H1 (cell line): ENCODE results near the gene ADCY3. TPM values are rescaled to one million over a fixed set of nuclear protein-coding genes. Genes with fewer than 3 reads are reported as not detected.

ENCODE experiments used
- CTCF ChIA-PET: fragments of 300-600 bp; sonication (Branson Sonifier 250); formaldehyde crosslinking; loops from one replicate; lab custom pipeline; 2021; ENCODE audit not compliant: partially characterized antibody; lab: Charles Lee
- POLR2A ChIA-PET: fragments of 300-600 bp; sonication (Branson Sonifier 250); formaldehyde crosslinking; loops from one replicate; lab custom pipeline; 2021; ENCODE audit warnings: inconsistent platforms; ENCODE audit not compliant: partially characterized antibody; lab: Charles Lee
- DNase-seq, 2 experiments: peaks; one replicate each; pipeline versions ENCODE4 v3.0.0 to v3.0.0-alpha.2; 2010 to 2022; ENCODE audit warnings: low spot score in 2 of 2, low read depth in 1 of 2, mixed read lengths in 1 of 2
- FAIRE-seq: peaks from 2 replicates; lab custom pipeline; 2011; peaks lifted over from hg19 to GRCh38; lab: Jason Lieb, UNC
- H2AFZ ChIP-seq: 2 replicates; pipeline ENCODE4 v1.8.1; 2012; ENCODE audit warnings: low read length, inconsistent platforms
- H2AK5ac ChIP-seq: 2 replicates; pipeline ENCODE4 v1.6.1; 2013; ENCODE audit warnings: low read depth, low read length
- H2BK120ac ChIP-seq: replicated peaks from 2 replicates; pipeline ENCODE3; 2013; ENCODE audit warnings: low read depth, low read length, inconsistent platforms
- H2BK12ac ChIP-seq: 2 replicates; pipeline ENCODE4 v1.6.1; 2013; ENCODE audit warnings: low read depth, low read length
- H2BK15ac ChIP-seq: 2 replicates; pipeline ENCODE4 v1.6.1; 2013; ENCODE audit warnings: low read length
- H2BK20ac ChIP-seq: 2 replicates; pipeline ENCODE4 v1.6.1; 2013; ENCODE audit warnings: low read length
- H2BK5ac ChIP-seq: 2 replicates; pipeline ENCODE4 v1.6.1; 2013; ENCODE audit warnings: low read depth, low read length
- H3K14ac ChIP-seq: 2 replicates; pipeline ENCODE4 v1.6.1; 2013; ENCODE audit warnings: inconsistent platforms; ENCODE audit not compliant: insufficient read length
- H3K18ac ChIP-seq: 2 replicates; pipeline ENCODE4 v1.6.1; 2013; ENCODE audit warnings: low read length; ENCODE audit errors: extremely low read depth
- H3K23ac ChIP-seq: 2 replicates; pipeline ENCODE4 v1.6.1; 2013; ENCODE audit warnings: inconsistent platforms; ENCODE audit not compliant: insufficient read length
- H3K23me2 ChIP-seq: 2 replicates; pipeline ENCODE4 v1.6.1; 2013; ENCODE audit warnings: low read depth, low read length
- H3K27ac ChIP-seq: 2 replicates; pipeline ENCODE4 v1.6.1; 2011; ENCODE audit warnings: low read depth, low read length, inconsistent platforms
- H3K27me3 ChIP-seq, 4 experiments: replicated peaks in 1 of 4; 1 replicate in 1 of 4; 2 replicates in 3 of 4; pipeline versions ENCODE4 v1.6.1 to v1.8.1; 2011 to 2013; ENCODE audit warnings: low read length in 3 of 4, mild to moderate bottlenecking in 3 of 4, inconsistent platforms in 2 of 4, mixed read lengths in 2 of 4, moderate library complexity in 1 of 4; ENCODE audit not compliant: control insufficient read depth in 3 of 4, insufficient read depth in 3 of 4; ENCODE audit errors: extremely low read depth in 1 of 4
- H3K36me3 ChIP-seq, 4 experiments: 2 replicates each; pipeline versions ENCODE4 v1.6.1 to v1.8.1; 2011 to 2013; ENCODE audit warnings: mild to moderate bottlenecking in 4 of 4, low read length in 3 of 4, moderate library complexity in 2 of 4, control low read depth in 1 of 4, inconsistent platforms in 1 of 4; ENCODE audit not compliant: insufficient read depth in 4 of 4, control insufficient read depth in 2 of 4
- H3K4ac ChIP-seq: replicated peaks from 2 replicates; pipeline ENCODE3; 2013; ENCODE audit warnings: low read length, low read depth, mixed read lengths, inconsistent platforms; ENCODE audit not compliant: insufficient read length
- H3K4me1 ChIP-seq, 4 experiments: replicated peaks in 1 of 4; 1 replicate in 1 of 4; 2 replicates in 3 of 4; pipeline versions ENCODE4 v1.6.1 to v1.8.1; 2011 to 2013; ENCODE audit warnings: low read length in 3 of 4, inconsistent platforms in 2 of 4, mixed read lengths in 1 of 4; ENCODE audit not compliant: insufficient read depth in 4 of 4, control insufficient read depth in 3 of 4
- H3K4me2 ChIP-seq, 2 experiments: 2 replicates each; pipeline versions ENCODE4 v1.6.1 to v1.8.1; 2011 to 2013; ENCODE audit warnings: low read depth in 2 of 2, low read length in 2 of 2, control low read depth in 1 of 2, inconsistent platforms in 1 of 2, mild to moderate bottlenecking in 1 of 2; ENCODE audit not compliant: insufficient read depth in 1 of 2
- H3K4me3 ChIP-seq, 4 experiments: fragments of 200-600, 300-600 bp in 1 of 4; sonication (generic), shearing (Covaris generic), sonication (Bioruptor Twin) in 1 of 4; 2 replicates each; pipeline versions ENCODE4 v1.5.1 to v1.8.1; 2011 to 2016; ENCODE audit warnings: low read length in 4 of 4, low read depth in 3 of 4, control low read depth in 2 of 4, inconsistent platforms in 2 of 4, mild to moderate bottlenecking in 2 of 4, mixed read lengths in 1 of 4, moderate library complexity in 1 of 4; ENCODE audit not compliant: insufficient read depth in 2 of 4; ENCODE audit errors: extremely low read depth in 1 of 4
- H3K56ac ChIP-seq: replicated peaks from 2 replicates; pipeline ENCODE3; 2013; ENCODE audit warnings: low read depth, mild to moderate bottlenecking, mixed read lengths, low read length, inconsistent platforms; ENCODE audit not compliant: insufficient read length
- H3K79me1 ChIP-seq: 2 replicates; pipeline ENCODE4 v1.6.1; 2013; ENCODE audit warnings: low read depth, low read length, control low read depth
- H3K79me2 ChIP-seq, 2 experiments: 2 replicates each; pipeline versions ENCODE4 v1.6.1 to v1.8.1; 2012 to 2013; ENCODE audit warnings: low read length in 2 of 2, mild to moderate bottlenecking in 2 of 2, inconsistent platforms in 1 of 2; ENCODE audit not compliant: insufficient read depth in 2 of 2, control insufficient read depth in 1 of 2
- H3K9ac ChIP-seq, 4 experiments: replicated peaks in 1 of 4; 1 replicate in 1 of 4; 2 replicates in 3 of 4; pipeline versions ENCODE4 v1.6.1 to v1.8.1; 2011 to 2013; ENCODE audit warnings: low read depth in 3 of 4, low read length in 3 of 4, control low read depth in 2 of 4, mild to moderate bottlenecking in 2 of 4, moderate library complexity in 2 of 4, inconsistent platforms in 1 of 4; ENCODE audit errors: extremely low read depth in 1 of 4
- H3K9me3 ChIP-seq, 2 experiments: 2 replicates each; pipeline versions ENCODE4 v1.6.1 to v1.8.1; 2012 to 2013; ENCODE audit warnings: mild to moderate bottlenecking in 2 of 2, moderate library complexity in 2 of 2, control low read depth in 1 of 2, inconsistent platforms in 1 of 2, low read depth in 1 of 2, low read length in 1 of 2, mixed read lengths in 1 of 2; ENCODE audit not compliant: insufficient read depth in 2 of 2
- H4K20me1 ChIP-seq, 2 experiments: replicated peaks in 1 of 2; 2 replicates each; pipeline versions ENCODE3 to v1.8.1; 2011 to 2013; ENCODE audit warnings: inconsistent platforms in 2 of 2, low read length in 2 of 2, mild to moderate bottlenecking in 1 of 2; ENCODE audit not compliant: insufficient read depth in 2 of 2, control insufficient read depth in 1 of 2
- H4K5ac ChIP-seq: 2 replicates; pipeline ENCODE4 v1.6.1; 2013; ENCODE audit warnings: low read length, low read depth, mixed read lengths, inconsistent platforms; ENCODE audit not compliant: insufficient read length
- H4K8ac ChIP-seq: 2 replicates; pipeline ENCODE4 v1.8.0; 2013; ENCODE audit warnings: mild to moderate bottlenecking, moderate library complexity, low read length, inconsistent platforms; ENCODE audit not compliant: insufficient read depth; ENCODE audit errors: extremely low read depth
- H4K91ac ChIP-seq: replicated peaks from 2 replicates; pipeline ENCODE3; 2013; ENCODE audit warnings: low read length, mixed read lengths, inconsistent platforms; ENCODE audit not compliant: insufficient read length
- WGBS, 2 experiments: shearing (Covaris generic) in 1 of 2; methylation state at CpG; one replicate each; pipeline versions ENCODE4 v1.1.6 to v1.1.7; 2013 to 2015; ENCODE audit warnings: low lambda C conversion rate in 2 of 2, mixed read lengths in 2 of 2, inconsistent platforms in 1 of 2, low coverage in 1 of 2, missing lambda C conversion rate in 1 of 2; ENCODE audit not compliant: insufficient replicate concordance in 2 of 2, insufficient coverage in 1 of 2, insufficient read length in 1 of 2; ENCODE audit errors: extremely low coverage in 1 of 2, missing lambda C conversion rate in 1 of 2; 5-methylcytosine and 5-hydroxymethylcytosine counted together
- polyA plus RNA-seq, 7 experiments: library from polyadenylated mRNA; depleted of rRNA in 3 of 7; stranded (reverse) in 5 of 7; unstranded in 2 of 7; fragments of >200 nt in 5 of 7; fragments of 200-250 nt in 2 of 7; gene quantifications; 1 replicate in 5 of 7; 2 replicates in 1 of 7; 4 replicates in 1 of 7; pipeline versions ENCODE4 v1.2.1 to v1.2.3, GENCODE V29; 2011 to 2013; ENCODE audit warnings: missing spikeins in 2 of 7, mixed read lengths in 2 of 7
- total RNA-seq: library from RNA; stranded (reverse); fragmentation: NEBNext Ultra II Directional; extraction: Animal tissue kit (Norgen Biotek cat#: 25700); gene quantifications from 2 replicates; pipeline ENCODE4 v1.2.1, GENCODE V29; 2021

ADCY3 gene
- total and polyA plus RNA-seq, 2 of the 8 experiments (the other 6 are each of a cell fraction or from before 2014, with no cell fraction given): 45.1 to 52.9 TPM

- Histone ChIP-seq H3K9ac (no peak overlapping the region), H4K8ac (no peak overlapping the region; the same call in 1 of the 2 replicates), H3K23me2 (no peaks in the 10 kb centered on the region; the same call in 1 of the 2 replicates), H2AK5ac (no peak overlapping the region), H3K27ac (no peak overlapping the region), H3K18ac (no peak overlapping the region), H4K20me1 (no peaks in the 10 kb centered on the region), H3K79me1 (peaks cover 2% of the 10 kb centered on the region; the same call in 1 of the 2 replicates), H2BK20ac (no peak overlapping the region), H3K27me3 (no peaks in the 10 kb centered on the region), H3K23ac (no peak overlapping the region), H3K4me2 (no peak overlapping the region), H3K14ac (no peak overlapping the region), H2BK120ac (no peak overlapping the region), H4K5ac (no peak overlapping the region), H3K4me1 (no peaks in the 10 kb centered on the region), H2BK5ac (no peak overlapping the region), H3K9me3 (no peaks in the 10 kb centered on the region), H3K56ac (no peak overlapping the region), H2AFZ (no peak overlapping the region), H3K4ac (no peak overlapping the region), H2BK12ac (no peak overlapping the region), H2BK15ac (no peak overlapping the region), H4K91ac (no peak overlapping the region), H3K79me2 (no peaks in the 10 kb centered on the region), H3K36me3 (no peaks in the 10 kb centered on the region), H3K4me3 (no peak overlapping the region)
- 84% methylated on average over 10 of the region's 11 CpGs; no CpG with 5 or more reads in 1 of the 2 experiments for WGBS, 2 experiments
- ChIA-PET POLR2A (no interaction called here), CTCF (interaction anchor here (0.9 to 1.2 kb wide), 2 partner anchors 21 to 110 kb away, joined by 3 read pairs; no protein-coding TSS in a partner anchor)
- FAIRE-seq (no peak), DNase-seq (no peak)
These were observed 58.5 kb downstream of the ADCY3 start for GRCh38 chr2:24861500-24861899.
